HUES64 (cell line): ENCODE data around the gene POM121C.
"Not testable (repeated sequence)": the region's sequence is repeated elsewhere in the genome, so short reads cannot be mapped to it uniquely, and the experiment has no call there.

Experiments
- H3K27ac ChIP-seq: 2 replicates; pipeline ENCODE4 v1.7.0; 2013; ENCODE audit warnings: low read depth, low read length, inconsistent platforms
- H3K27me3 ChIP-seq: 2 replicates; pipeline ENCODE4 v1.6.1; 2013; ENCODE audit warnings: mild to moderate bottlenecking, low read length; ENCODE audit not compliant: insufficient read depth
- H3K36me3 ChIP-seq: 2 replicates; pipeline ENCODE4 v1.6.1; 2013; ENCODE audit warnings: mild to moderate bottlenecking, low read length; ENCODE audit not compliant: insufficient read depth
- H3K4me1 ChIP-seq: 2 replicates; pipeline ENCODE4 v1.6.1; 2013; ENCODE audit warnings: mild to moderate bottlenecking, low read length, moderate library complexity; ENCODE audit not compliant: insufficient read depth
- H3K4me3 ChIP-seq: 2 replicates; pipeline ENCODE4 v1.5.1; 2013; ENCODE audit warnings: mild to moderate bottlenecking, low read length, moderate library complexity
- H3K9ac ChIP-seq: 2 replicates; pipeline ENCODE4 v1.6.1; 2013; ENCODE audit warnings: mild to moderate bottlenecking, low read depth, low read length
- H3K9me3 ChIP-seq: 2 replicates; pipeline ENCODE4 v1.6.1; 2013; ENCODE audit warnings: low read depth, low read length; ENCODE audit not compliant: insufficient read depth
- WGBS: fragments of 150-250, 120-280 bp; methylation state at CpG from one replicate; pipeline ENCODE4 v1.1.7; 2013; ENCODE audit warnings: missing lambda C conversion rate; 5-methylcytosine and 5-hydroxymethylcytosine counted together

POM121C gene

DNA sequence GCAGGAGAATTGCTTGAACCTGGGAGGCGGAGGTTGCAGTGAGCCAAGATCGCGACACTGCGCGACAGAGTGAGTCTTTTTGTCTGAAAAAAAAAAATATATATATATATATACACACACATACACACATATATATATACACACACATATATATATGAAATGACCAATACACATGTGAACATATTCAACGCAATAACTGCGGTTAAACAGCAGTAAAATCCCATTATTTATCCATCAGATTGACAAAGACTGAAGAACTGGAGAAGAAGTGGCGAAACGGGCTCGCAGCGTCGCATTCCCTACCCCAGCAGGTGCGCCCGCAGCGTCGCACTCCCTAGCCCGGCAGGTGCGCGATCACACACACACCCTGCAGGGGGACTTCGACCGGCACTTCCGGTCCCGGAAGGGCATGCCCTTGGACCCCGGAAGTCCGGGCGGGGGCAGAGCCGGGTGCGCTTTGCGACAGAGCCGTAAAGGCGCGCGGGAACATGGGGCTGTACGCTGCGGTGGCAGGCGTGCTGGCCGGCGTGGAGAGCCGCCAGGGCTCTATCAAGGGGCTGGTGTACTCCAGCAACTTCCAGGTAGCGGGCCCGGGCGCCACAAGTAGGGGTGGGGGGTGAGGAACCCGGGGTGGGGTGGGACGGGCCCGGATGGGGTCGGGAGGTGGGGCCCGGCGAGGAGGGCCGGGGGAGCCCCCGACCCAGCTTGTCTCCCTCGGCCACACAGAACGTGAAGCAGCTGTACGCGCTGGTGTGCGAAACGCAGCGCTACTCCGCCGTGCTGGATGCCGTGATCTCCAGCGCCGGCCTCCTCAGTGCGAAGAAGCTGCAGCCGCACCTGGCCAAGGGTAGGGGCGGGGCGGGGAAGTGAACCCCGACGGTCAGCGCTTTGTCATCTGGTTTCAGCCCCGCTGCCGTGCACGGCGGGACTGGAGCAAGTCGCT lies 75.9 kb downstream of the POM121C start:
- H3K4me3 ChIP-seq, H3K9me3 ChIP-seq, H3K9ac ChIP-seq, H3K4me1 ChIP-seq, H3K27me3 ChIP-seq, H3K36me3 ChIP-seq, H3K27ac ChIP-seq: not testable (repeated sequence)
- WGBS, result no CpG with 5 or more reads among the region's 74 CpGs

DNA sequence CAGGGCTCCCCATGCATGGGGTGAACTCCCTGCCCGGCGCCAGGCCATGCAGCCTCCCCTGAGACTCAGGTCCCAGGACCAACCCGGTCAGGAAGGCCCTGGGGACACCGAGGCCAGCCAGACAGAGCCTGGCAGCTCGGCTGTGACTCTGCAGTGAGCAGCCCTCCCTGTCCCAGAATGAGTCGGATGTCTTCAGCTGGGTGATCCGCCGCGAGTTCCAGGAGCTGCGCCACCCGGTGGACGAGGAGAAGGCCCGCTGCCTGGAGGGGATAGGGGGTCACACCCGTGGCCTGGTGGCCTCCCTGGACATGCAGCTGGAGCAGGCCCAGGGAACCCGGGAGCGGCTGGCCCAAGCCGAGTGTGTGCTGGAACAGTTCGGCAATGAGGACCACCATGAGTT lies 81.4 kb downstream of the POM121C start:
- no CpG with 5 or more reads among the region's 18 CpGs for WGBS

GRCh38 chr7:75403455-75404443 lies 82.3 kb downstream of the POM121C start:
- H3K4me1 ChIP-seq, H3K9ac ChIP-seq, H3K36me3 ChIP-seq, H3K27ac ChIP-seq, H3K9me3 ChIP-seq, H3K27me3 ChIP-seq, H3K4me3 ChIP-seq: not testable (repeated sequence)
- no CpG with 5 or more reads among the region's 28 CpGs for WGBS

More for the DNA sequence above, 81.4 kb downstream of the POM121C start:
- not testable (repeated sequence) for H3K36me3 ChIP-seq, H3K9me3 ChIP-seq, H3K9ac ChIP-seq, H3K4me3 ChIP-seq, H3K4me1 ChIP-seq, H3K27me3 ChIP-seq, H3K27ac ChIP-seq

DNA sequence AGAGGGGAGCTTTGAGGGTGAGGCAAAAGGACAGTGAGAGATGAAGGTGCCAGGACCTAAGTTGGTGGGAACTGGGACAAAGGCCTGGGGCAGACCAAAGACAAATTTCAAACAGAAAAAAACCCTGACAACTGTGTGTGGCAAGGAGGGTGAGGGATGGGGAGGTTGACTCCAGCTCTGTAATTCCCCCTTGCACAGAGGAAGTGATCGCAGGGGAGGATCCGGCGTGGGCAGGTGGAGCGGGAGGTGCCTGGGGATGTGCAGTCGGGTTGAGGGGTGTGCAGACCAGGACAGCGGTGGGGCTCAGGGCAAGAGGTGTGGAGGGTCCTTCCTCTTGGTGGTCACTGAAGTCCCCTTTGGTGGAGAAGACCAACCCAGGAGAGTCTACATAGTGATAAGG lies 85.5 kb downstream of the POM121C start:
- H3K27ac ChIP-seq, H3K36me3 ChIP-seq, H3K27me3 ChIP-seq, H3K9ac ChIP-seq, H3K4me1 ChIP-seq, H3K4me3 ChIP-seq, H3K9me3 ChIP-seq: not testable (repeated sequence)
- WGBS, result no CpG with 5 or more reads among the region's 6 CpGs

DNA sequence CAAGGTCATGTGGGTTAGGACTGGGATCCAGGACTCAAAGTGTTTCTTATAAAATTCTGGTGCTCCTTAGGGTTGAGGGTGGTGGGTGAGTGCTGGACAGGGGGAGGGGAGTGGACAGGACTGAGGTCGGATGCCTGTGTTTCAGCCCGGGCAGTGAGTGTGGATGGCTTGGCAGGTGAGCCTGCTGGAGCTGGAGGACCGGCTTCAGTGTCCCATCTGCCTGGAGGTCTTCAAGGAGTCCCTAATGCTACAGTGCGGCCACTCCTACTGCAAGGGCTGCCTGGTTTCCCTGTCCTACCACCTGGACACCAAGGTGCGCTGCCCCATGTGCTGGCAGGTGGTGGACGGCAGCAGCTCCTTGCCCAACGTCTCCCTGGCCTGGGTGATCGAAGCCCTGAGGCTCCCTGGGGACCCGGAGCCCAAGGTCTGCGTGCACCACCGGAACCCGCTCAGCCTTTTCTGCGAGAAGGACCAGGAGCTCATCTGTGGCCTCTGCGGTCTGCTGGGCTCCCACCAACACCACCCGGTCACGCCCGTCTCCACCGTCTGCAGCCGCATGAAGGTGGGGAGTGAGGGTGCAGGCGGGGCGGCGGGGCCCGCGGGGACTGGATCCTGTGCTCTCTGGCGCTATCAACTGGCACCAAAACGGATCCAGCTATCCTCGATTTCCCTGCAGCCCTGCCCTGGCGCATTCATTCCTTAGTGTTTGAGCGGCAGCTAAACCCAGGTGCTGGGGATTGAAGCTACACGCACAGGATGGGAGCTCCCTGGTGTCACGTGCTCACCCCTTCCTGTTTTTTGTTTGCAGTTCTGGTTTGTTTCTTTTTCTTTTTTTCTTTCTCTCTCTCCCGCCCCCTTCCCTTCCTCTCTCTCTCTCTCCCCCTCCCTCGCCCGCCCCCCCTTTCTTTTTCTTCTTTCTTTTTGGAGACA lies 87.1 kb downstream of the POM121C start:
- not testable (repeated sequence) for H3K4me1 ChIP-seq, H3K9me3 ChIP-seq, H3K4me3 ChIP-seq, H3K9ac ChIP-seq, H3K27ac ChIP-seq, H3K27me3 ChIP-seq, H3K36me3 ChIP-seq
- WGBS, result 100% methylated on average over 1 of the region's 34 CpGs

GRCh38 chr7:75397865-75398264 lies 88.2 kb downstream of the POM121C start:
- H3K9me3 ChIP-seq, H3K27me3 ChIP-seq, H3K4me1 ChIP-seq, H3K9ac ChIP-seq, H3K36me3 ChIP-seq, H3K27ac ChIP-seq, H3K4me3 ChIP-seq: not testable (repeated sequence)
- WGBS, result no CpG with 5 or more reads among the region's 2 CpGs

- H3K36me3 ChIP-seq, H3K9ac ChIP-seq, H3K9me3 ChIP-seq, H3K4me1 ChIP-seq, H3K27me3 ChIP-seq, H3K4me3 ChIP-seq, H3K27ac ChIP-seq: not testable (repeated sequence)
- WGBS, result 94% methylated on average over 7 of the region's 34 CpGs
Measured at GRCh38 chr7:75395329-75395728, 90.8 kb downstream of the POM121C start, which contains the start of gene TRIM73. Gene TRIM73 (plus strand): TSS chr7:75395629. CDS start chr7:75398934, 3,305 bp downstream.

DNA sequence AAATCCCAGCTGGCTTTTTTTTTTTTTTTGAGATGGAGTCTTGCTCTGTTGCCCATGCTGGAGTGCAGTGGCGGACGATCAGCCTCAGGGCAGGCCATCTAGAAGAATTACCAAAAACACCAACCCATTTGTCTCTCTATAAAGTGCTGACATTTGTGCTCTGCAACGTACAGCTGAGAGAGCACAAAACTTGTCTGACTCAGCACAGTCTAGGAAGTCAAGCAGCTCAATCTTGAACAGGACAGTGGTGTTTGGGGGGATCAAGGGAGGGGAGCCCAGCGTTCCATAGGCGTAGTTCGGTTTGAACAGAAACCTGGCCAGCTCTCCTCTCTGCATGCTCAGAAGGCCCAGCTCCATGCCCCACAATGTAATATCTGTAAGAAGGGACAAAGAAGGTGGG lies 92.9 kb downstream of the POM121C start:
- no CpG with 5 or more reads among the region's 6 CpGs for WGBS
- H3K4me1 ChIP-seq, H3K27me3 ChIP-seq, H3K4me3 ChIP-seq, H3K27ac ChIP-seq, H3K9me3 ChIP-seq, H3K36me3 ChIP-seq, H3K9ac ChIP-seq: not testable (repeated sequence)

- H3K4me1 ChIP-seq, H3K27me3 ChIP-seq, H3K9ac ChIP-seq, H3K4me3 ChIP-seq, H3K36me3 ChIP-seq, H3K9me3 ChIP-seq, H3K27ac ChIP-seq: not testable (repeated sequence)
- no CpG with 5 or more reads among the region's 17 CpGs for WGBS
Measured at GRCh38 chr7:75374519-75375317, 111.4 kb downstream of the POM121C start.

GRCh38 chr7:75374144-75374518 lies 112.0 kb downstream of the POM121C start:
- not testable (repeated sequence) for H3K27me3 ChIP-seq, H3K9ac ChIP-seq, H3K4me1 ChIP-seq, H3K4me3 ChIP-seq, H3K27ac ChIP-seq, H3K36me3 ChIP-seq, H3K9me3 ChIP-seq
- WGBS, result no CpG with 5 or more reads among the region's 4 CpGs
